CMK (cell line): ENCODE measurements around the gene RRN3.
"Not testable (repeated sequence)": the region's sequence is repeated elsewhere in the genome, so short reads cannot be mapped to it uniquely, and the experiment has no call there.

Source experiments
- DNase-seq: peaks from one replicate; pipeline ENCODE4 v3.0.0-alpha.2; 2010; ENCODE audit warnings: low read depth

RRN3 gene

DNA sequence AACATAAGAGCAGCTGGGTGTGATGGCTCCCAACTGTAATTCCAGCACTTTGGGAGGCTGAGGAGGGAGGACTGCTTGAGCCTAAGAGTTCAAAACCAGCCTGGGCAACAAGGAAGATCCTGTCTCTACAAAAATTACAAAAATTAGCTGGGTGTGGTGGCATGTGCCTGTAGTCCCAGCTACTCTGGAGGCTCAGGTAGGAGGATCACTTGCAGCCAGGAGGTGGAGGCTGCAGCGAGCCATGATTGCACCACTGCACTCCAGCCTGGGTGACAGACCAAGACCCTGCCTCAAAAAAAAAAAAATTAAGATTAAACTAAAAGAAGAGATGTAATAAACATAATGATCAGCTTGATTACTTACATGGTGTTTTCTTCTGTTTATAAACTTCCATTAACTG is 43.6 kb downstream of the RRN3 start:
- not testable (repeated sequence) for DNase-seq

DNA sequence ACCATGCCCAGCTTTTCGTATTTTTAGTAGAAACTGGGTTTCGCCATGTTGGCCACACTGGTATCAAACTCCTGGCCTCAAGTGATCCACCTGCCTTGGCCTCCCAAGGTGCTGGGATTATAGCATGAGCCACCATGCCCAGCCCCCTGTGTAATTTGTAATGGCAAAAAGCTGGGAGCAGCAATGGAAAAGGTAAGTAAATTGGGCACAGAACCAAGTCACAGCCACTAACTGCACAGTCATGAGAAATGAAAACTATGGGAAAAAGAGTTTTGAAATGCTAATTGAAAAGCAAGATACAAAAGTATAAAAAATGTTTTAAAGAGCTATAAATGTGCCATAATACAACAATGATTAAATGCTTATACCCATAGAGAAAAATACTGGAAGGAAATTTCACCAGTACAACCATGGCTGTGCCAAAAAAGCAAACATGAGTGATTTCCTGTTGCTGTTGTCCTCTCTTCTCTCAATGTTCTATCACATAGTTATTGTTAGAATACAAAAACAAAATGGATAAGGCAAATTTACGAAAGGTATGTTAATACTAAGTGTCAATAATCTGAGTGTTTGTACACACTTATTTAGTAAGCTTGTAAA is 44.4 kb downstream of the RRN3 start:
- no peak for DNase-seq

GRCh38 chr16:15046692-15047376 is 47.2 kb downstream of the RRN3 start:
- no peak for DNase-seq

GRCh38 chr16:15045270-15045669 is 48.8 kb downstream of the RRN3 start:
- DNase-seq: not testable (repeated sequence)

DNA sequence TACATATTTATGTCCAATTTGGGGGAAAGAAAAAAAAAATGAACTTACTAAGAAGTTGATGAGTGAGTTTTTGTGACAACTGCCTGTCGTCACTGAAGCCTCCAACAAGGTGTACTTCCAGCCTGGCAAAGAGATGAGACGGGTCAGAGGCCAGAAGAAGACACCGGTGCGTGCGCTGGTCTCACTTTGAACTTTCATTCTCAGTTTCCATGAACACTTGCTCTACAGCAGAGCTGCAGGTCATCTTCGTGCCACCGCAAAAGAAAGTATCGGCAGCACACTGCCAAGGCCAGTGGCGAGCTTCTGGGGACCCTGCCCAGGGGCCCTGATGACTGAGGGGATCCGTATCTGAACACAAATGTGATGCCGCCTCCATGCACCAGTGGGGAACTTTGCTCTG is 49.8 kb downstream of the RRN3 start:
- no peak for DNase-seq

GRCh38 chr16:15043344-15043743 is 50.7 kb downstream of the RRN3 start:
- no peak for DNase-seq

GRCh38 chr16:15041271-15042004 is 52.6 kb downstream of the RRN3 start:
- DNase-seq: no peak

GRCh38 chr16:15038689-15039088 is 55.4 kb downstream of the RRN3 start:
- no peak for DNase-seq

- no peak for DNase-seq
These were observed 56.3 kb downstream of the RRN3 start for GRCh38 chr16:15037745-15038144.

DNA sequence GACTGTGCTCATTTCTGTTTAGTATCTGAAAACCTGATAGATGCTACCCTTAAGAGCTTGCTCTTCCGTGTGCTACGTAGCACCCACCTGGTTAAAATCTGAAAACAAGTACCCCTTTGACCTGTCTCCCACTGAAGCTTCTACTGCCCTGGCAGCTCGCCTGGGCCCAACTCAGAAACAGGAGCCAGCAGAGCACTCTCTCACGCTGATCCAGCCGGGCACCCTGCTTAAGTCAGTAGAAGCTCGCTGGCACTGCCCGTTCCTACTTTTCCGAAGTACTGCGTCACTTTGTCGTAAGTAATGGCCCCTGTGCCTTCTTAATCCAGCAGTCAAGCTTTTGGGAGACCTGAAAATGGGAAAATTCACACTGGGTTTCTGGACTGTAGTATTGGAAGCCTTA is 57.1 kb downstream of the RRN3 start:
- no peak for DNase-seq

- DNase-seq: no peak
These were observed 58.8 kb downstream of the RRN3 start for GRCh38 chr16:15035163-15035729.

- DNase-seq: no peak
These were observed 59.6 kb downstream of the RRN3 start for GRCh38 chr16:15034266-15035162.

DNA sequence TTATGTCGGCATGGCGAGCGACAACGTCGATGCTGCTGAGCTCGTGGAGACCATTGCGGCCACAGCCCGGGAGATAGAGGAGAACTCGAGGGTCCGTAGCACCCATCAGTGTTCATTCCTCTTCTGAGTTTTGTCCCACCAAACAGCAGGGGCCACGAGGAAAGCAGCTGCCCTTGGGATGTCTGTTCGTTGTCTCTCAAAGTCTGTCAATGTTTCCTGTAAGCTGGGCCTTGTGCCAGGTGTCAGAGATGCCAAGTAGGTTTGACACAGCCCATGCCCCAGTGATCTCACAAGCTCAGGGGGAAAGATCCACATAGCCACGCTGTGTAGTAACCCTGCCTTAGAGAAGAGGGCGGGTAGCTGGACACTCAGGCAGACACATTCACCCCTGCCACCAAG is 60.8 kb downstream of the RRN3 start:
- no peak for DNase-seq

DNA sequence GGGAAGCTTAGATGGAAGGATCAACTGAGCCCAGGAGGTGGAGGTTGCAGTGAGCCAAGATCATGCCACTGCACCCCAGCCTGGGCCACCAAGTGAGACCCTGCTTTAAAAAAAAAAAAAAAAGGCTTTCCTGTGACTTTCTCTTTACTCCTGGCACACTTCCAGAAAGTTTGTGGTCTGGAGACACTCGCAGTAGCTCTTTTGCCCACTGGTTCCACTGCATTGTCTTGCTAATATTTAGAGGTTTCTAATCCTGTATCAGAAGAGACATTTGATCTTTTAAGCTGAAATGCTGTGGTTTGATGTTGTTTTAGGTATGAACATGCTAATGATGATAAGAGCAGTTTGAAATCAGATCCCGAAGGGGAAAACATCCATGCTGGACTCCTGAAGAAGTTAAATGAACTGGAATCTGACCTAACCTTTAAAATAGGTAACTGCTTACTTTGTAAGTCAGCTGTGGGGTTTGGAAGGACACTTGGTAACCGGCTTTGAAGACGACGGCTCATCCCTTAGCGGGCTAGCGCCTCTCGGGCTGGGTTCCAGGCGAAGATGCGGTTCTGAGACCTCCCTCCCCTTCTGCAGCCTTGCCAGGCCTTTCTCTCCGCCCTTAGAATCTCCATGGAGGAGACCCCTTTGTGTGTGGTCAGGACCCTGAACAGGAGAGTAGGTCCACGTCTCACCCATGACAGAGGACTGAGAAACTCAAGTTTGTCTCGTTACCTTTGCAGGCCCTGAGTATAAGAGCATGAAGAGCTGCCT is 61.3 kb downstream of the RRN3 start:
- peak; percentile 65 for DNase-seq

DNA sequence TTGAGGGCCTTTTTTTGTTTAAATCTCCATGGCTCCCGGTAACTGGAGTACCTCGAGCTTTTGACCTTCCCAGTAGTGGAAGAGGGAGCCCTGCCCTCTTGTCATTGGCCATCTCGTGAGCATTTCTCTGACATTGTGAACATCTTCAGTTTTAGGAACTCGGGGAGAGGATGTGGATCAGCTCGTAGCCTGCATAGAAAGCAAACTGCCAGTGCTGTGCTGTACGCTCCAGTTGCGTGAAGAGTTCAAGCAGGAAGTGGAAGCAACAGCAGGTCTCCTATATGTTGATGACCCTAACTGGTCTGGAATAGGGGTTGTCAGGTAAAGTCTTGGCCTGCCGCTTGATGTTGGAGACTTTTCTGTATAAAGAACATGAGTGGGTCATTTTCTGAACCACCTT is 62.5 kb downstream of the RRN3 start:
- DNase-seq: no peak

DNA sequence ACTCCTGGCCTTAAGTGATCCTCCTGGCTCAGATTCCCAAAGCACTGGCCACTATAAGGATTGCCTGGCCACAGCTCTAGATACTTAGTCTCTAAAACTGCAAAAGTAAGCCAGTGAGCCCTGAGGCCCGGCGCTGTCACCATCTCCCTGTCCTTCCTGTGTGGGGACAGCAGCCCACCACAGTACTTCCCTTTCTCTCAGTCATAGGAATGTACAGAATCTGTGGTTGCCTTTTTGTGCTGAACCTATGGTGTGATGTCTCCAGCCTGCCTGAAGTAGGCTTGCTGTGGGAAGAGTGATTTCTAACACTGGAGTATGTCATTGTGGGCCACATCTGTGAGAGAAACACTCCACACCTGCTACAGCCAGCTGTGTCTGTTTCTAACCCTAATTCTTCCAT is 62.9 kb downstream of the RRN3 start:
- peak; percentile 71 for DNase-seq

- not testable (repeated sequence) for DNase-seq
These were observed 64.3 kb downstream of the RRN3 start for GRCh38 chr16:15029749-15030148.

DNA sequence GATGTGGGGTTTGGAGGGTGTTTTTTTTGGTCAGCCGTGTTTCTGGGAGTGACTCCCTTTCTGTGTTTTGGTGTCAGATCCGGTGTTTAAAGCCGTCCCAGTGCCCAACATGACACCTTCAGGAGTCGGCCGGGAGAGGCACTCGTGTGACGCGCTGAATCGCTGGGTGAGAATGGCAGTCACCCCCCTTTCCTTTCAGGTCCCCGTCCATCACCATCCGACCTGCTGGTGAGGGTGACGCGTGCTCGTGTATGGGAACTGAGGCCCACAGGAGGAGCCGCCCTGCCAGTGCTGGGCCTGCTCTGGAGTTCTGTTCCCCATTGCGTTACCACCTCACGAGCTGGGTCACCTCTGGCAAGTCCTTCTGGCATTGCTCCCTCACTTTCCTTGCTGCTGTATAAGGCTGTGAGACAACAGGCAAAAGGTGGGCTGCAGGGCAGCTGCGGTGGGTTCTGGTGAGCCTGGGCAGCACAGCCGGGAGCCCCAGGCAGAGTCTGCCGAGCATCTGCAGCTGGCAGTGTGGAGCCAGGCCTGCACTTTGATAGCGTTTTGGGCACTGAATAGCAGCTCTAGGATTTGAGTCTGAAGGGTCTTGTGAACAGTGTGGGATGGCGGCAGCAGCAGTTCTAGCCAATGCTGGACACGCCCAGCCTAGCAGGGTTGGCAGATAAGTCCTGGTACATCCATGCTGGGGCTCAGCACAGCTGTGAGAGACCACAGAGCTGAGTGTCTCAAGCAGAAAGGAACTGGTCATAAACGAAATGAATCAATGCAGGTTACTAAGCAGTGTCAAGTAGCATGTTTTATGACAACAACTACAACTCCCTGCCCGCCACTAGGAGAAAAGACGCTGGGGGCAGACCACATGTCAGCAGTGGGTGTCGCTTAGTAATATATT is 65.0 kb downstream of the RRN3 start:
- not testable (repeated sequence) for DNase-seq

GRCh38 chr16:15028345-15028715 is 65.7 kb downstream of the RRN3 start:
- DNase-seq: not testable (repeated sequence)
